ENCODE data around the gene DNMBP.
"Not testable (repeated sequence)": the region's sequence is repeated elsewhere in the genome, so short reads cannot be mapped to it uniquely, and the experiment has no call there.

Gene DNMBP

DNA sequence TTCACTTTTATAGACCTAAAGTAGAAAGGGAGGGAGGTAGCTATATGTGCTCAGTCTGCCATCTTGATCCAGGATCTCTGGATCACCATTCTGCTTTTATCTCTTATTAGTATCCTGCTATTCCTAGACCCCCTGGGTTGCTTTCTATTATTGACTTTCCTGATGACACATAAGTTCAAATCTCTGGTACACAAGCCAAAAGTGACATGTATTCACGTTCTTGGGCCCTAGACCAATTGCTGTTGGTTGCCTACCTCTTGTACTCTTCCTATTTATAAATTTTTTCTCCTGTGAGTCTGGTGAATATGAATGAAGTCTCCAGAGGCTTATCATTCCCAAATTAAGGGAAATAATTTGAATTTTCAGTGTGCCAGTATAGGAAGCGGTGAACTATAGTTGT, 56.9 kb downstream of the DNMBP start:
- in situ Hi-C loops (cut with MboI; ENCODE audit: low sequenced_read_pairs, unreplicated experiment), result no loop called here
- TF ChIP-seq, protein P1, sequence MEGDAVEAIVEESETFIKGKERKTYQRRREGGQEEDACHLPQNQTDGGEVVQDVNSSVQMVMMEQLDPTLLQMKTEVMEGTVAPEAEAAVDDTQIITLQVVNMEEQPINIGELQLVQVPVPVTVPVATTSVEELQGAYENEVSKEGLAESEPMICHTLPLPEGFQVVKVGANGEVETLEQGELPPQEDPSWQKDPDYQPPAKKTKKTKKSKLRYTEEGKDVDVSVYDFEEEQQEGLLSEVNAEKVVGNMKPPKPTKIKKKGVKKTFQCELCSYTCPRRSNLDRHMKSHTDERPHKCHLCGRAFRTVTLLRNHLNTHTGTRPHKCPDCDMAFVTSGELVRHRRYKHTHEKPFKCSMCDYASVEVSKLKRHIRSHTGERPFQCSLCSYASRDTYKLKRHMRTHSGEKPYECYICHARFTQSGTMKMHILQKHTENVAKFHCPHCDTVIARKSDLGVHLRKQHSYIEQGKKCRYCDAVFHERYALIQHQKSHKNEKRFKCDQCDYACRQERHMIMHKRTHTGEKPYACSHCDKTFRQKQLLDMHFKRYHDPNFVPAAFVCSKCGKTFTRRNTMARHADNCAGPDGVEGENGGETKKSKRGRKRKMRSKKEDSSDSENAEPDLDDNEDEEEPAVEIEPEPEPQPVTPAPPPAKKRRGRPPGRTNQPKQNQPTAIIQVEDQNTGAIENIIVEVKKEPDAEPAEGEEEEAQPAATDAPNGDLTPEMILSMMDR (IDR thresholded peaks at IDR 0.05; ENCODE audit: borderline replicate concordance, control extremely low read depth, extremely low read depth, insufficient read depth, missing control alignments), result no peak

DNA sequence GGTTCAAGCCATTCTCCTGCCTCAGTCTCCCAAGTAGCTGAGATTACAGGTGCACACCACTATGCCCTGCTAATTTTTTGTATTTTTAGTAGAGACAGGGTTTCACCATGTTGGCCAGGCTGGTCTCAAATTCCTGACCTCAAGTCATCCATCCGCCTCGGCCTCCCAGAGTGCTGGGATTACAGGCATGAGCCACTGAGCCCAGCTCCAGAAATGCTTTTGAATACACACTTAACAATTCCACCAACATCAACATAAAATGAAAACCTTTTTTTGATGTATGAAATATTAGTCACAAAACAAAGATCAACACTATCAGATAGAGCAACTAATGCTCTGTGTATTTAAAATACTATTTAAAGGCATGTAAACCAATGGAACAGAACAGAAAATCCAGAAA, 63.7 kb downstream of the DNMBP start:
- DNase-seq (ENCODE audit: low spot score); in situ Hi-C loops (cut with MboI; ENCODE audit: low sequenced_read_pairs, unreplicated experiment): not testable (repeated sequence)

More for the DNA sequence above, 56.9 kb downstream of the DNMBP start:
- no peak for DNase-seq (ENCODE audit: low spot score)

GRCh38 chr10:99945263-99945662, 64.5 kb downstream of the DNMBP start:
- DNase-seq (ENCODE audit: low spot score), result no peak
- in situ Hi-C loops (cut with MboI; ENCODE audit: low sequenced_read_pairs, unreplicated experiment), result no loop called here
- TF ChIP-seq, protein P1 (IDR thresholded peaks at IDR 0.05; ENCODE audit: borderline replicate concordance, control extremely low read depth, extremely low read depth, insufficient read depth, missing control alignments), result no peak

- TF ChIP-seq, protein P1 (IDR thresholded peaks at IDR 0.05; ENCODE audit: borderline replicate concordance, control extremely low read depth, extremely low read depth, insufficient read depth, missing control alignments), result no peak
- in situ Hi-C loops (cut with MboI; ENCODE audit: low sequenced_read_pairs, unreplicated experiment), result no loop called here
Observed at GRCh38 chr10:99944860-99945259, 64.9 kb downstream of the DNMBP start.

GRCh38 chr10:99943908-99944307, 65.8 kb downstream of the DNMBP start:
- in situ Hi-C loops (cut with MboI; ENCODE audit: low sequenced_read_pairs, unreplicated experiment), result no loop called here
- TF ChIP-seq, protein P1 (IDR thresholded peaks at IDR 0.05; ENCODE audit: borderline replicate concordance, control extremely low read depth, extremely low read depth, insufficient read depth, missing control alignments), result no peak
- DNase-seq (ENCODE audit: low spot score), result no peak

More at GRCh38 chr10:99944860-99945259, 64.9 kb downstream of the DNMBP start:
- DNase-seq (ENCODE audit: low spot score), result no peak

DNA sequence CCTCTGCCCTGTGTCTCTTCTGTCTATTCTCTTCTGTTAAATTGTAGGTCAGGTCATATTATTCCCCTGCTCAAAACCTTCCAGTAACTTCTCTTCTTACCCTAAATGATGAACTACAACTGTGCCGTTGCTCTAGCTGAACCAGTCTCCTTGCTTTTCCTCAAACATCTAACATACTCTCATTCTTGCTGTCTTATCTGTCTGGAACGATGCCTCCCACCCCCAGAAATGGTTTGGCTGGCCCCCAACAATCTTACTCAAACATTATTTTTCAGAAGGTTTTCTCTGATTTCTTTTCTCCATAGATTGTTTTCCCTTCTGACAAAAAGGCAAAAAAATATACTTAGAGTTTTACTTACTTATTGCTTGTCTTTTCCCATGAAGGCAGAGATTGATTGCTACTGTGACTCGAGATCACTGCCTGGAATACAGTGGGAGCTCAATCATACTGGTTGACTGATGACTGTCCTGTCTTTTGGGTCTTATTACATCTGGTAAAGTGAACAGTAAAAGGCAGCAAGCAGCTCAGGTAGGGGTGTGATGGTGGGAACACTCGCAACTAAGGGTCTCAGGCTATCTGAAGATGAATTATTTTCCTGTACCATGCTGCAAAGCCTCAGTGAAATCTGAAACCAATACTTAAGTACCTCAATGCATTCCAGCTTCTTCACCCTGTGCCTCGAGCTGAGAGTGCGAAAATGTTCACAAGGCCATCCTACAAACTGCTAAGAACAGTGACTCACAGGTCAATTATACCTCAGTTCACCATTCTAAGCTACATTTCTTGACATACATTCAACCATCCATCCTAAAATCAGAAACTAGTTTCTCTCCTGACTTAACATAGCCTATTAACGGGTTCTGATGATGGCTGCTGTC, 67.6 kb downstream of the DNMBP start:
- in situ Hi-C loops (cut with MboI; ENCODE audit: low sequenced_read_pairs, unreplicated experiment), result no loop called here

GRCh38 chr10:99938563-99938962, 71.2 kb downstream of the DNMBP start:
- TF ChIP-seq, protein P1 (IDR thresholded peaks at IDR 0.05; ENCODE audit: borderline replicate concordance, control extremely low read depth, extremely low read depth, insufficient read depth, missing control alignments), result no peak
- in situ Hi-C loops (cut with MboI; ENCODE audit: low sequenced_read_pairs, unreplicated experiment), result no loop called here
- DNase-seq (ENCODE audit: low spot score), result peak; percentile 76

More for the DNA sequence above, 67.6 kb downstream of the DNMBP start:
- TF ChIP-seq, protein P1 (IDR thresholded peaks at IDR 0.05; ENCODE audit: borderline replicate concordance, control extremely low read depth, extremely low read depth, insufficient read depth, missing control alignments), result no peak
- DNase-seq (ENCODE audit: low spot score), result no peak

Measured in GM13976 (cell line).